NCI-H510A (cell line): Measurements from ENCODE around the gene SEMA3G.

Experiments
- DNase-seq: peaks from one replicate; lab custom pipeline; 2025; lab: John Stamatoyannopoulos, UW

The SEMA3G gene

GRCh38 chr3:52408466-52408865 is 36.4 kb downstream of the SEMA3G start:
- DNase-seq: no peak

GRCh38 chr3:52407779-52408178 is 37.1 kb downstream of the SEMA3G start:
- DNase-seq: no peak

GRCh38 chr3:52406791-52407510 is 38.0 kb downstream of the SEMA3G start:
- no peak for DNase-seq

GRCh38 chr3:52406231-52406661 is 38.7 kb downstream of the SEMA3G start:
- no peak for DNase-seq

- no peak for DNase-seq
These were observed 39.2 kb downstream of the SEMA3G start for GRCh38 chr3:52405601-52406110.

- DNase-seq: no peak
These were observed 39.8 kb downstream of the SEMA3G start for GRCh38 chr3:52405066-52405465.

- no peak for DNase-seq
These were observed 40.5 kb downstream of the SEMA3G start for GRCh38 chr3:52404391-52404790.

GRCh38 chr3:52403955-52404354 is 40.9 kb downstream of the SEMA3G start:
- DNase-seq: no peak

- DNase-seq: no peak
These were observed 41.5 kb downstream of the SEMA3G start for GRCh38 chr3:52403271-52403841.

GRCh38 chr3:52402706-52403270 is 42.1 kb downstream of the SEMA3G start:
- DNase-seq: no peak

- DNase-seq: no peak
These were observed 42.8 kb downstream of the SEMA3G start for GRCh38 chr3:52402101-52402521.

- DNase-seq: no peak
These were observed 43.4 kb downstream of the SEMA3G start for GRCh38 chr3:52401551-52401950.

- no peak for DNase-seq
These were observed 43.9 kb downstream of the SEMA3G start for GRCh38 chr3:52401021-52401420.

GRCh38 chr3:52400275-52400793 is 44.6 kb downstream of the SEMA3G start:
- DNase-seq: no peak

- no peak for DNase-seq
These were observed 45.3 kb downstream of the SEMA3G start for GRCh38 chr3:52399593-52399992.

- no peak for DNase-seq
These were observed 45.8 kb downstream of the SEMA3G start for GRCh38 chr3:52399131-52399530.

GRCh38 chr3:52398670-52399081 is 46.2 kb downstream of the SEMA3G start:
- no peak for DNase-seq

GRCh38 chr3:52397676-52398399 is 47.1 kb downstream of the SEMA3G start:
- DNase-seq: no peak

- no peak for DNase-seq
These were observed 47.9 kb downstream of the SEMA3G start for GRCh38 chr3:52396907-52397591.

GRCh38 chr3:52396011-52396906 is 48.6 kb downstream of the SEMA3G start:
- DNase-seq: no peak

GRCh38 chr3:52395503-52395865 is 49.4 kb downstream of the SEMA3G start:
- DNase-seq: no peak
